ENCODE measurements around the gene LSM14B. TPM values are rescaled to one million over a fixed set of nuclear protein-coding genes. Genes with fewer than 3 reads are reported as not detected.

Gene LSM14B
- total RNA-seq, 1 donor from 2014 or later, result 23.3 TPM

DNA sequence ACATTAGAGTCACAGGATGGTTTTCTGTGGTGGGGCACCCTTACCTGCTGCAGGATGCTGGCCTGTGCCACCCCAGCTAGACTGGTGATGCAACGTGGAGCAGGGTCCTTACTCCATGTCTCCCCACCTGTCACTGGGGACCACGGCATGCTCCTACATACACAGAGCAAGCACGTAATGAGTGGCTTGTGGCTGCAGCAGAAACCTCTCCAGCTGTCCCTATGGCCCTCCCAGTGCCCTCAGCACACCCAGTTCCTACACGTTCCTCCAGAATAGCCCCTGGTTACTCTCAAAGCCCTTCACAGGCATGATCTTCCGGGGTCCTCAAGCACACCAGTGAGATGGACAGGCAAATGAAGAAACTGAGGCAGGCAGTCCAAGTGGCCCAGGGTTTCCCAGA lies 3.2 kb upstream of the LSM14B start:
- TF ChIP-seq CTCF (conservative IDR thresholded peaks at IDR 0.05; ENCODE audit: low read depth, low read length), result no peak
- DNase-seq (ENCODE audit: low read depth), result no peak
- no peak overlapping the region for H3K4me3 ChIP-seq (ENCODE audit: low read depth, low read length)

- DNase-seq (ENCODE audit: low read depth), result no peak
Measured at GRCh38 chr20:62119591-62120364, 2.5 kb upstream of the LSM14B start.

GRCh38 chr20:62120365-62120762 lies 1.9 kb upstream of the LSM14B start:
- DNase-seq (ENCODE audit: low read depth), result no peak
- no peak for TF ChIP-seq CTCF (conservative IDR thresholded peaks at IDR 0.05; ENCODE audit: low read depth, low read length)
- no peak overlapping the region for H3K4me3 ChIP-seq (ENCODE audit: low read depth, low read length)

More at GRCh38 chr20:62119591-62120364, 2.5 kb upstream of the LSM14B start:
- TF ChIP-seq CTCF (conservative IDR thresholded peaks at IDR 0.05; ENCODE audit: low read depth, low read length), result no peak
- H3K4me3 ChIP-seq (ENCODE audit: low read depth, low read length), result no peak overlapping the region

GRCh38 chr20:62120990-62121775 lies 1.1 kb upstream of the LSM14B start:
- H3K4me3 ChIP-seq (ENCODE audit: low read depth, low read length), result peak overlapping the region; percentile 73
- no peak for TF ChIP-seq CTCF (conservative IDR thresholded peaks at IDR 0.05; ENCODE audit: low read depth, low read length)
- DNase-seq (ENCODE audit: low read depth), result no peak

GRCh38 chr20:62122654-62123449 lies 577 bp downstream of the LSM14B start:
- TF ChIP-seq CTCF (conservative IDR thresholded peaks at IDR 0.05; ENCODE audit: low read depth, low read length), result no peak
- peak overlapping the region; percentile 67 for H3K4me3 ChIP-seq (ENCODE audit: low read depth, low read length)
- no peak for DNase-seq (ENCODE audit: low read depth)

- DNase-seq (ENCODE audit: low read depth), result no peak
- TF ChIP-seq CTCF (conservative IDR thresholded peaks at IDR 0.05; ENCODE audit: low read depth, low read length), result peak; percentile 23
- peak overlapping the region; percentile 67 for H3K4me3 ChIP-seq (ENCODE audit: low read depth, low read length)
Measured at GRCh38 chr20:62123450-62124118, 1.3 kb downstream of the LSM14B start.

Measured in epithelial cell of proximal tubule (primary cell).